ENCODE results near the gene ZBTB34. TPM values are rescaled to one million over a fixed set of nuclear protein-coding genes. Genes with fewer than 3 reads are reported as not detected.

The ZBTB34 gene
- total RNA-seq, 2 donors from 2014 or later = 7.6 to 11.9 TPM

DNA sequence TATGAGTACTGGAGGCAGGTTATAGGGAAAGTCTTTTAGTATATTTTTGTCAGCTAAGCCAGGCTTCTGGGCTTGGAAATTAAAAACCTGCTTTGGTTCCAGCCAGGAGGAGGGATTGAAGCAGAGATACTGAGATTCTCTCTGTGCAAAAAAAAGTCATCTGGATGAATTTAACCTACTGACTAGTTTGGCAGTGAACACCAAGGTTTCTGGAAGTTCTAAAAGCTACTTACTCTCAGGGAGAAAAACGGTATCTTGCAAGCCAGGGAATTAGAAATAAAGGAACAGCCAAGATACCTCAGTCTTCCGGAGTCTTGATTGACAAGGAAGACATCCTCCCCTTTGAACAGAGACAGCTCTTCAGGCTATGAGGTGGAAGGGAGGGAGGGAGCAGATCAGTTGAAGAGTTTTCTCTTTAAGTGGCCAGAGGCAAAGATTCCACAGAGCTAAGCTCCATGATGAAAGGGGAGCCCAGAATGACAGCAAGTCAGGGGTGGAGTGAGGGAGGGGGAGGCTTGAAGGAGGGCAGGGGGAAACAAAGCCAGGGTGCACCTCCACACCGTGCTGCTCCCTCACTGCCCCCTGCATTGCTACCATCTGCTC lies 8.3 kb upstream of the ZBTB34 start:
- no peaks in the 10 kb centered on the region for H3K9me3 Mint-ChIP-seq
- no peak overlapping the region for H3K4me3 Mint-ChIP-seq
- ATAC-seq = no peak
- peaks cover 0 to 2% of the 10 kb centered on the region in 2 donors for H3K4me1 Mint-ChIP-seq (ENCODE audit: low read depth in 2 of 2)
- no peak overlapping the region for H3K27ac Mint-ChIP-seq
- H3K36me3 Mint-ChIP-seq = no peaks in the 10 kb centered on the region
- no peak for DNase-seq (ENCODE audit: low spot score)
- H3K27me3 Mint-ChIP-seq = peaks cover 22 to 26% of the 10 kb centered on the region in 2 donors

GRCh38 chr9:126853667-126854066 lies 6.8 kb upstream of the ZBTB34 start:
- Mint-ChIP-seq H3K27ac (no peak overlapping the region), H3K27me3 (peaks cover 21 to 31% of the 10 kb centered on the region in 2 donors)

GRCh38 chr9:126854734-126855133 lies 5.7 kb upstream of the ZBTB34 start:
- Mint-ChIP-seq H3K27ac (no peak overlapping the region), H3K9me3 (no peaks in the 10 kb centered on the region), H3K4me1 (ENCODE audit: low read depth in 2 of 2) (peaks cover 0 to 2% of the 10 kb centered on the region in 2 donors), H3K27me3 (peaks cover 21 to 31% of the 10 kb centered on the region in 2 donors), H3K36me3 (no peaks in the 10 kb centered on the region), H3K4me3 (no peak overlapping the region)
- DNase-seq (ENCODE audit: low spot score) (no peak), ATAC-seq (no peak)

More at GRCh38 chr9:126853667-126854066, 6.8 kb upstream of the ZBTB34 start:
- Mint-ChIP-seq H3K4me3 (no peak overlapping the region), H3K4me1 (ENCODE audit: low read depth in 2 of 2) (peaks cover 0 to 2% of the 10 kb centered on the region in 2 donors), H3K36me3 (no peaks in the 10 kb centered on the region), H3K9me3 (no peaks in the 10 kb centered on the region)
- DNase-seq (ENCODE audit: low spot score) (no peak), ATAC-seq (no peak)

- no peaks in the 10 kb centered on the region for H3K36me3 Mint-ChIP-seq
- H3K4me1 Mint-ChIP-seq (ENCODE audit: low read depth in 2 of 2) = peaks cover 2% of the 10 kb centered on the region in 2 donors
- H3K9me3 Mint-ChIP-seq = no peaks in the 10 kb centered on the region
- ATAC-seq (no peak), DNase-seq (ENCODE audit: low spot score) (no peak)
- no peak overlapping the region for H3K27ac Mint-ChIP-seq
- H3K27me3 Mint-ChIP-seq = peaks cover 17 to 24% of the 10 kb centered on the region in 2 donors
- no peak overlapping the region for H3K4me3 Mint-ChIP-seq
Observed at GRCh38 chr9:126856326-126856877, 4.0 kb upstream of the ZBTB34 start.

DNA sequence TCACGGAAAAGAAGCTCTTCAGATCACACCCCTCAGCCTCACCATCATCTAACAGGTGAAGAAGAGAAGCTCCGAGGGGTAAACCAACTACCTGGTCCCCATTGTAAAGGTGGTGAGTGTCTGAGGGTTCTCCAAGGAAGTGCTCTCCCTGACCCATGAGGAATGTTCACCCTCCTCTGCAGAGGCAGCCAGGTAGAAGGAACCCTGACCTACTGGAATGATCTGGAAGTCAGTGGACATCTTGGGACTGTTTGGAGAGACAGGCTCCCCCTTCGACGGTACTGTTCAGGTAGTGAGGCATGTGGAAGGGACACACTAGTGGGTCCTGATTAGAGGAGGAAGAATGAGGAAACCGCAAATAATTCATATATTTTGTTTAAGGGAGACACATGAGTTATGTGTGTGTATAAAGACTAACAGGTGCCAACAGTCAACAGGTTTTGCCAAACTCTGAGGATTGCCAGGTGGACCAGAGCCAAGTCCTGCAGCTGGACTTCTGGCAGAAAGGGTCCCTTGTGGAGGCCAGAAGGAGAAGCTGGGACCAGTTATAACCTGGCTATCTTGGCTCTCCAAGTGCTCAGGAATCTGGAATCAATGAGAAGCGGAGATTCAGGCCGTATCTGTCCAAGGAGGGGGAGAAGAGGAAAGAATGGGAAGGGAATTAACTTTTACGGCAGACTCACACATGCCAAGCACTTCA lies 3.0 kb upstream of the ZBTB34 start:
- no peak for ATAC-seq
- DNase-seq (ENCODE audit: low spot score) = no peak
- Mint-ChIP-seq H3K27ac (no peak overlapping the region), H3K27me3 (peaks cover 16 to 20% of the 10 kb centered on the region in 2 donors), H3K9me3 (no peaks in the 10 kb centered on the region), H3K4me3 (no peak overlapping the region), H3K36me3 (no peaks in the 10 kb centered on the region), H3K4me1 (ENCODE audit: low read depth in 2 of 2) (peaks cover 12% of the 10 kb centered on the region in 2 donors)

DNA sequence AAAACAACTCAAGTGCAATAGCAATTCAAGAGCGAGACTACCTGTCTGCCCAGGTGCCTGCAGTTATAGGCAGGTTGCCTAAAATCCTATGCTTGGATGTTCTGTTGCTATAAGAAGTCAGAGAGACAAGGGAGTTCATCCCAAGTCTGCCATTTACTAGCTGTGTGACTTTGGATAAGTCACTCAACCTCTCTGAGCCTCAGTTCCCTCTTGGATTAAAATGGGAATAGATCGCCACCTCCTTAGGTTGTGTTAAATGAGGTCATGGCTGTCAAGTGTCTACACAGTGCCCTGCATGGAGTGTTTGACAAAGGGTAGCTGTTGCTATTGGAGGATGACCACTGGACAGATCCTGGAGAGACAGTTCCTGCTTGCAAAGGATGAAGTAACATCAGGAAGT lies 1.3 kb upstream of the ZBTB34 start:
- H3K4me3 Mint-ChIP-seq = peak overlapping the region; percentile 72
- peak overlapping the region; percentile 64 to 76 for H3K27ac Mint-ChIP-seq
- H3K9me3 Mint-ChIP-seq = no peaks in the 10 kb centered on the region
- no peak for DNase-seq (ENCODE audit: low spot score)
- peaks cover 8% of the 10 kb centered on the region in 2 donors for H3K27me3 Mint-ChIP-seq
- no peak for ATAC-seq
- H3K4me1 Mint-ChIP-seq (ENCODE audit: low read depth in 2 of 2) = peaks cover 18 to 19% of the 10 kb centered on the region in 2 donors
- H3K36me3 Mint-ChIP-seq = no peaks in the 10 kb centered on the region

GRCh38 chr9:126860757-126861466 lies 473 bp downstream of the ZBTB34 start:
- Mint-ChIP-seq H3K9me3 (no peaks in the 10 kb centered on the region), H3K36me3 (peaks cover 8% of the 10 kb centered on the region), H3K27ac (peak overlapping the region; percentile 65 to 74), H3K27me3 (peaks cover 5 to 8% of the 10 kb centered on the region in 2 donors), H3K4me1 (ENCODE audit: low read depth in 2 of 2) (peaks cover 23 to 26% of the 10 kb centered on the region in 2 donors), H3K4me3 (peak overlapping the region; percentile 88)
- peak; percentile 12 to 55 for ATAC-seq
- no peak for DNase-seq (ENCODE audit: low spot score)

GRCh38 chr9:126861707-126862103 lies 1.3 kb downstream of the ZBTB34 start:
- peaks cover 8% of the 10 kb centered on the region for H3K36me3 Mint-ChIP-seq
- peak overlapping the region; percentile 88 for H3K4me3 Mint-ChIP-seq
- peaks cover 2 to 8% of the 10 kb centered on the region in 2 donors for H3K27me3 Mint-ChIP-seq
- H3K27ac Mint-ChIP-seq = peak overlapping the region; percentile 65 to 74
- no peaks in the 10 kb centered on the region for H3K9me3 Mint-ChIP-seq
- peaks cover 23 to 26% of the 10 kb centered on the region in 2 donors for H3K4me1 Mint-ChIP-seq (ENCODE audit: low read depth in 2 of 2)
- no peak for DNase-seq (ENCODE audit: low spot score)
- ATAC-seq = no peak

- H3K36me3 Mint-ChIP-seq = peaks cover 13% of the 10 kb centered on the region
- H3K27me3 Mint-ChIP-seq = peaks cover 2 to 5% of the 10 kb centered on the region in 2 donors
- no peaks in the 10 kb centered on the region for H3K9me3 Mint-ChIP-seq
- H3K27ac Mint-ChIP-seq = peak overlapping the region; percentile 65 to 74
- no peak for ATAC-seq
- no peak for DNase-seq (ENCODE audit: low spot score)
- peaks cover 23 to 31% of the 10 kb centered on the region in 2 donors for H3K4me1 Mint-ChIP-seq (ENCODE audit: low read depth in 2 of 2)
- H3K4me3 Mint-ChIP-seq = peak overlapping the region; percentile 88
Observed at GRCh38 chr9:126862104-126862761, 1.8 kb downstream of the ZBTB34 start.

DNA sequence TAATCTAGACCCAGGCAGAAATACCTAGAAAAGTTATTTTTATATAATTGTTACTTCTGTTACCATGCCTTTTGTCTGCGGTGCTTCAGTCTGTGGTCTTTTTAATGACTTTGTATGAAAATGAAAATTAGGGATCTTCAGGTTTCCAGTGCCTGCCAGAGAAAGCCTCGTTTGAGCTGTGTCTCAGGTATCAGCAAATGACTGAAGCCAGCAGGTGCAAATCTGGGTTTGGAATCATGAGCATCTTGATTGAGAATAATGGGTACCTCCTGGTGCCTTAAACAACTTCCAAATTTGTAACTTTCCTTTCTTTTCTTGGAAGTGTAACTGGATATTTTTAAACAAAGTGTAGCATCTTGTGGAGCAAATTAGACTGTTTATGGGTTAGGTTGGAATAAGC lies 4.3 kb downstream of the ZBTB34 start:
- Mint-ChIP-seq H3K27me3 (no peaks in the 10 kb centered on the region), H3K9me3 (no peaks in the 10 kb centered on the region)
- ATAC-seq = no peak

DNA sequence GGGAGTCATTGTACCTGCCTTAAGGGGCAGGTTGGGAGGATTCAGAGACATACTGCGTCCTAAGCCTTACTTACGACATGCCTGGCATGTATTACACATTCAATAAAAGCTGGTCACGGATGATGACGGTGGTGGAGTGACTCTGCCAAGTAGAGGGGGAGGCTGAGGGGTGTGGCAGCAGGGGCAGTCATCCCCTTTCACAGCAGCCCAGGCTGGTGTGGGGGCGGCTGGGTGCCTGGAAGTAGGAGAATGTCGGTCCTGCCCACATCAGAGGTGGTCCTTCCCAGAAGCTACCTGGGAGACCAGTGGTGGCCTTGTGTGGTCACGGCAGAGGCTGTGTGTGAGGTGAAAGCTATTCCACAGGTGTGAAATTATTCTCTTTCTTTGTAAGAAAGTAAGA lies 8.9 kb downstream of the ZBTB34 start:
- ATAC-seq (no peak), DNase-seq (ENCODE audit: low spot score) (no peak)
- Mint-ChIP-seq H3K36me3 (peaks cover 13% of the 10 kb centered on the region), H3K4me1 (ENCODE audit: low read depth in 2 of 2) (peaks cover 31 to 34% of the 10 kb centered on the region in 2 donors), H3K27ac (no peak overlapping the region), H3K4me3 (no peak overlapping the region), H3K27me3 (no peaks in the 10 kb centered on the region), H3K9me3 (no peaks in the 10 kb centered on the region)

More for the DNA sequence above, 4.3 kb downstream of the ZBTB34 start:
- Mint-ChIP-seq H3K36me3 (peaks cover 13% of the 10 kb centered on the region), H3K4me1 (ENCODE audit: low read depth in 2 of 2) (peaks cover 37 to 43% of the 10 kb centered on the region in 2 donors), H3K27ac (peak overlapping the region in 1 of 2 donors; percentile 28), H3K4me3 (no peak overlapping the region)
- DNase-seq (ENCODE audit: low spot score) = no peak

DNA sequence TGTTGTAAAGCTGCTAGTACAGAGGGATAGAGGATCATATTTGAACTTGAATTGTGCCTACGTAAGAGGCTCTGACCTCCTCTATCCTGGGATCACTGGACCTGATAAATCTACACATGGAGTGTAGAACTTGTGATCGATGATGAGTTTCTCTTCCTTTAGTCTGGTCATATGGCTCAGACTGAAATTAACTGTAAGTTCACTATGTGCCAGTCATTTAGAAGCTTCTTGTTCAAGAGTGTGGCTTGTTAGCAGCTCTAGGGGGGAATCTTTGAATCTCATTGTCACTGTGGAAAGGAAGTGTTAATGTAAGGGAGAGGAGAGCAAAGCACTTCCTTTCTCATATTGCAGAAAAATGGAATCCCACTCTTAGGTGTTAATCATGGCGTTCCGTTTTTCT lies 12.1 kb downstream of the ZBTB34 start:
- no peak for DNase-seq (ENCODE audit: low spot score)
- no peaks in the 10 kb centered on the region for H3K36me3 Mint-ChIP-seq
- ATAC-seq = peak; percentile 79 to 89
- peak overlapping the region; percentile 72 to 76 for H3K27ac Mint-ChIP-seq
- H3K4me1 Mint-ChIP-seq (ENCODE audit: low read depth in 2 of 2) = peaks cover 49 to 50% of the 10 kb centered on the region in 2 donors
- H3K9me3 Mint-ChIP-seq = no peaks in the 10 kb centered on the region
- no peaks in the 10 kb centered on the region for H3K27me3 Mint-ChIP-seq
- H3K4me3 Mint-ChIP-seq = peak overlapping the region; percentile 42

DNA sequence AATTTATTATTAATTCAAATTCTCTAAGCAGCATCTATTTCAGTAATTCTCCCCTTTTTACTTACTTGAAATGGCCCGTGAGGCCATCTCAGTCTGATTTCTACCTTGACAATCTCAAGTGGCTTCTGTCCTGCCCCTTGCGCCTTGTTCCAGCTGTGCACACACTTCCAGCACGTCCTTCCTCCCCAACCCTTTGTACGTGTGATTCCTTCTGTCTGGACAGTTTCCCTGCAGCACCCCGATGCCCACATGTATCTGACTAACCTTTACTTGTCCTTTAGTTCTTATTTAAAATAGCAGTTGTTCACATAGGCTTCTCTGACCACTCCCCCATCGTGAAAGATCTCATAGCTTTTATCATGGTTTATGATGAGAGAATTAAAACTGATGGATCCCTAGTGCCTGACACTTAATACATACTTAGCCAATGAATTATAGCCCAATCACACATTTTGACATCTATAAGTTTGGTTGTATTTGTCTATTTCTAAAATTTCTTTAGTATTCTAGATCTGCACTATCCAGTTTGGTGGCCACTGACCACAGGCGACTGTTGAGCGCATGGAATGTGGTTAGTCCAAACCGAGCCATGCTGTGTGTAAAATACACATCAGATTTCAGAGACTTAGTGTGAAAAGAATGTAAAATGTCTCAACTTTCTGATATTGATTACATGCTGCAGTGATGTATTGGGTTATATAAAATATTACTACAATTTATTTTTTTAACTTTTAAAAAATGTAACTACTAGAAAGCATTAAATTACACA lies 14.3 kb downstream of the ZBTB34 start:
- Mint-ChIP-seq H3K4me3 (no peak overlapping the region), H3K9me3 (no peaks in the 10 kb centered on the region), H3K36me3 (peaks cover 3% of the 10 kb centered on the region), H3K4me1 (ENCODE audit: low read depth in 2 of 2) (peaks cover 44% of the 10 kb centered on the region in 2 donors), H3K27me3 (no peaks in the 10 kb centered on the region), H3K27ac (peak overlapping the region in 1 of 2 donors; percentile 30)
- ATAC-seq (no peak), DNase-seq (ENCODE audit: low spot score) (no peak)
